ENCODE data around the gene THRB. TPM values are rescaled to one million over a fixed set of nuclear protein-coding genes. Genes with fewer than 3 reads are reported as not detected.

THRB gene
- total and polyA plus RNA-seq, 5 donors from 2014 or later = 0.30 TPM; not detected in 4

GRCh38 chr3:24315356-24315755, 179.3 kb downstream of the THRB start:
- H3K27ac Mint-ChIP-seq = no peak overlapping the region
- no peaks in the 10 kb centered on the region for H3K9me3 ChIP-seq (ENCODE audit: control insufficient read depth in 2 of 2, low read length in 2 of 2)
- H3K4me1 ChIP-seq (ENCODE audit: control insufficient read depth, insufficient read depth, low read length, poor library complexity, severe bottlenecking) = no peaks in the 10 kb centered on the region
- H3K4me1 Mint-ChIP-seq = no peaks in the 10 kb centered on the region
- H3K27me3 Mint-ChIP-seq = no peaks in the 10 kb centered on the region
- H3K36me3 ChIP-seq (ENCODE audit: control insufficient read depth, insufficient read depth, low read length) = no peaks in the 10 kb centered on the region
- DNase-seq (no peak), ATAC-seq (ENCODE audit: low read depth in 2 of 2) (no peak)
- no peaks in the 10 kb centered on the region for H3K36me3 Mint-ChIP-seq
- peaks cover 0 to 10% (median 1%) of the 10 kb centered on the region in 7 donors for H3K9me3 Mint-ChIP-seq
- no peak overlapping the region for H3K4me3 Mint-ChIP-seq
- H3K4me3 ChIP-seq (ENCODE audit: low read depth, low read length) = no peak overlapping the region
- no peaks in the 10 kb centered on the region for H3K27me3 ChIP-seq (ENCODE audit: control insufficient read depth, insufficient read depth, low read length)
- H3K27ac ChIP-seq (ENCODE audit: insufficient read depth, low read length, poor library complexity, severe bottlenecking) = no peak overlapping the region

- Mint-ChIP-seq H3K4me3 (no peak overlapping the region), H3K4me1 (no peaks in the 10 kb centered on the region), H3K27me3 (no peaks in the 10 kb centered on the region), H3K9me3 (peaks cover 0 to 7% (median 0%) of the 10 kb centered on the region in 7 donors), H3K36me3 (no peaks in the 10 kb centered on the region), H3K27ac (no peak overlapping the region)
- no peak for DNase-seq
- H3K36me3 ChIP-seq (ENCODE audit: control insufficient read depth, insufficient read depth, low read length) = no peaks in the 10 kb centered on the region
- H3K27ac ChIP-seq (ENCODE audit: insufficient read depth, low read length, poor library complexity, severe bottlenecking) = no peak overlapping the region
- H3K4me1 ChIP-seq (ENCODE audit: control insufficient read depth, insufficient read depth, low read length, poor library complexity, severe bottlenecking) = no peaks in the 10 kb centered on the region
- H3K9me3 ChIP-seq (ENCODE audit: control insufficient read depth in 2 of 2, low read length in 2 of 2) = no peaks in the 10 kb centered on the region
- no peak overlapping the region for H3K4me3 ChIP-seq (ENCODE audit: low read depth, low read length)
- no peak for ATAC-seq (ENCODE audit: low read depth in 2 of 2)
- H3K27me3 ChIP-seq (ENCODE audit: control insufficient read depth, insufficient read depth, low read length) = no peaks in the 10 kb centered on the region
These were observed 182.8 kb downstream of the THRB start for GRCh38 chr3:24311881-24312280.

GRCh38 chr3:24310887-24311286, 183.8 kb downstream of the THRB start:
- Mint-ChIP-seq H3K9me3 (peaks cover 0 to 6% (median 0%) of the 10 kb centered on the region in 7 donors), H3K27ac (no peak overlapping the region), H3K36me3 (no peaks in the 10 kb centered on the region), H3K4me1 (no peaks in the 10 kb centered on the region), H3K27me3 (no peaks in the 10 kb centered on the region), H3K4me3 (no peak overlapping the region)
- H3K36me3 ChIP-seq (ENCODE audit: control insufficient read depth, insufficient read depth, low read length) = no peaks in the 10 kb centered on the region
- DNase-seq (no peak), ATAC-seq (ENCODE audit: low read depth in 2 of 2) (no peak)
- H3K4me1 ChIP-seq (ENCODE audit: control insufficient read depth, insufficient read depth, low read length, poor library complexity, severe bottlenecking) = no peaks in the 10 kb centered on the region
- H3K27me3 ChIP-seq (ENCODE audit: control insufficient read depth, insufficient read depth, low read length) = no peaks in the 10 kb centered on the region
- H3K27ac ChIP-seq (ENCODE audit: insufficient read depth, low read length, poor library complexity, severe bottlenecking) = no peak overlapping the region
- no peaks in the 10 kb centered on the region for H3K9me3 ChIP-seq (ENCODE audit: control insufficient read depth in 2 of 2, low read length in 2 of 2)
- H3K4me3 ChIP-seq (ENCODE audit: low read depth, low read length) = no peak overlapping the region

GRCh38 chr3:24306518-24306917, 188.1 kb downstream of the THRB start:
- Mint-ChIP-seq H3K9me3 (peaks cover 0 to 4% (median 0%) of the 10 kb centered on the region in 7 donors), H3K27me3 (peaks cover 4% of the 10 kb centered on the region), H3K4me1 (no peaks in the 10 kb centered on the region), H3K4me3 (no peak overlapping the region), H3K36me3 (no peaks in the 10 kb centered on the region), H3K27ac (no peak overlapping the region)
- Histone ChIP-seq H3K36me3 (ENCODE audit: control insufficient read depth, insufficient read depth, low read length) (no peaks in the 10 kb centered on the region), H3K9me3 (ENCODE audit: control insufficient read depth in 2 of 2, low read length in 2 of 2) (no peaks in the 10 kb centered on the region), H3K27ac (ENCODE audit: insufficient read depth, low read length, poor library complexity, severe bottlenecking) (no peak overlapping the region), H3K4me3 (ENCODE audit: low read depth, low read length) (no peak overlapping the region), H3K27me3 (ENCODE audit: control insufficient read depth, insufficient read depth, low read length) (no peaks in the 10 kb centered on the region), H3K4me1 (ENCODE audit: control insufficient read depth, insufficient read depth, low read length, poor library complexity, severe bottlenecking) (no peaks in the 10 kb centered on the region)
- no peak for DNase-seq
- no peak for ATAC-seq (ENCODE audit: low read depth in 2 of 2)

- no peak overlapping the region for H3K27ac Mint-ChIP-seq
- H3K4me3 ChIP-seq (ENCODE audit: low read depth, low read length) = no peak overlapping the region
- DNase-seq (no peak), ATAC-seq (ENCODE audit: low read depth in 2 of 2) (no peak)
- no peaks in the 10 kb centered on the region for H3K4me1 ChIP-seq (ENCODE audit: control insufficient read depth, insufficient read depth, low read length, poor library complexity, severe bottlenecking)
- no peaks in the 10 kb centered on the region for H3K36me3 Mint-ChIP-seq
- no peaks in the 10 kb centered on the region for H3K4me1 Mint-ChIP-seq
- H3K9me3 ChIP-seq (ENCODE audit: control insufficient read depth in 2 of 2, low read length in 2 of 2) = no peaks in the 10 kb centered on the region
- no peaks in the 10 kb centered on the region for H3K36me3 ChIP-seq (ENCODE audit: control insufficient read depth, insufficient read depth, low read length)
- peaks cover 0 to 1% (median 0%) of the 10 kb centered on the region in 7 donors for H3K9me3 Mint-ChIP-seq
- no peak overlapping the region for H3K27ac ChIP-seq (ENCODE audit: insufficient read depth, low read length, poor library complexity, severe bottlenecking)
- peaks cover 4% of the 10 kb centered on the region for H3K27me3 Mint-ChIP-seq
- H3K27me3 ChIP-seq (ENCODE audit: control insufficient read depth, insufficient read depth, low read length) = no peaks in the 10 kb centered on the region
- no peak overlapping the region for H3K4me3 Mint-ChIP-seq
These were observed 188.7 kb downstream of the THRB start for GRCh38 chr3:24305795-24306467.

- DNase-seq = no peak
- Mint-ChIP-seq H3K36me3 (no peaks in the 10 kb centered on the region), H3K27ac (no peak overlapping the region), H3K4me1 (no peaks in the 10 kb centered on the region), H3K27me3 (peaks cover 4% of the 10 kb centered on the region), H3K9me3 (no peaks in the 10 kb centered on the region), H3K4me3 (no peak overlapping the region)
- Histone ChIP-seq H3K27me3 (ENCODE audit: control insufficient read depth, insufficient read depth, low read length) (no peaks in the 10 kb centered on the region), H3K27ac (ENCODE audit: insufficient read depth, low read length, poor library complexity, severe bottlenecking) (no peak overlapping the region), H3K4me1 (ENCODE audit: control insufficient read depth, insufficient read depth, low read length, poor library complexity, severe bottlenecking) (no peaks in the 10 kb centered on the region), H3K9me3 (ENCODE audit: control insufficient read depth in 2 of 2, low read length in 2 of 2) (no peaks in the 10 kb centered on the region), H3K36me3 (ENCODE audit: control insufficient read depth, insufficient read depth, low read length) (no peaks in the 10 kb centered on the region), H3K4me3 (ENCODE audit: low read depth, low read length) (no peak overlapping the region)
- ATAC-seq (ENCODE audit: low read depth in 2 of 2) = no peak
These were observed 191.4 kb downstream of the THRB start for GRCh38 chr3:24303057-24303754.

GRCh38 chr3:24302396-24302795, 192.3 kb downstream of the THRB start:
- no peak for DNase-seq
- Mint-ChIP-seq H3K27ac (no peak overlapping the region), H3K4me1 (no peaks in the 10 kb centered on the region), H3K9me3 (no peaks in the 10 kb centered on the region), H3K4me3 (no peak overlapping the region), H3K36me3 (no peaks in the 10 kb centered on the region), H3K27me3 (peaks cover 4% of the 10 kb centered on the region)
- H3K27me3 ChIP-seq (ENCODE audit: control insufficient read depth, insufficient read depth, low read length) = no peaks in the 10 kb centered on the region
- no peak for ATAC-seq (ENCODE audit: low read depth in 2 of 2)
- H3K36me3 ChIP-seq (ENCODE audit: control insufficient read depth, insufficient read depth, low read length) = no peaks in the 10 kb centered on the region
- no peak overlapping the region for H3K4me3 ChIP-seq (ENCODE audit: low read depth, low read length)
- no peaks in the 10 kb centered on the region for H3K9me3 ChIP-seq (ENCODE audit: control insufficient read depth in 2 of 2, low read length in 2 of 2)
- H3K4me1 ChIP-seq (ENCODE audit: control insufficient read depth, insufficient read depth, low read length, poor library complexity, severe bottlenecking) = no peaks in the 10 kb centered on the region
- no peak overlapping the region for H3K27ac ChIP-seq (ENCODE audit: insufficient read depth, low read length, poor library complexity, severe bottlenecking)

- ATAC-seq (ENCODE audit: low read depth in 2 of 2) = no peak
- Histone ChIP-seq H3K27me3 (ENCODE audit: control insufficient read depth, insufficient read depth, low read length) (no peaks in the 10 kb centered on the region), H3K4me3 (ENCODE audit: low read depth, low read length) (no peak overlapping the region), H3K27ac (ENCODE audit: insufficient read depth, low read length, poor library complexity, severe bottlenecking) (no peak overlapping the region), H3K36me3 (ENCODE audit: control insufficient read depth, insufficient read depth, low read length) (no peaks in the 10 kb centered on the region), H3K4me1 (ENCODE audit: control insufficient read depth, insufficient read depth, low read length, poor library complexity, severe bottlenecking) (no peaks in the 10 kb centered on the region), H3K9me3 (ENCODE audit: control insufficient read depth in 2 of 2, low read length in 2 of 2) (no peaks in the 10 kb centered on the region)
- no peak for DNase-seq
- Mint-ChIP-seq H3K27ac (no peak overlapping the region), H3K4me3 (no peak overlapping the region), H3K27me3 (peaks cover 4% of the 10 kb centered on the region), H3K9me3 (no peaks in the 10 kb centered on the region), H3K36me3 (no peaks in the 10 kb centered on the region), H3K4me1 (no peaks in the 10 kb centered on the region)
These were observed 193.7 kb downstream of the THRB start for GRCh38 chr3:24300949-24301348.
